ENCODE data around the gene P2RY2.

P2RY2 gene

GRCh38 chr11:73201888-73202780 lies 15.9 kb upstream of the P2RY2 start:
- TF ChIP-seq, protein P1, sequence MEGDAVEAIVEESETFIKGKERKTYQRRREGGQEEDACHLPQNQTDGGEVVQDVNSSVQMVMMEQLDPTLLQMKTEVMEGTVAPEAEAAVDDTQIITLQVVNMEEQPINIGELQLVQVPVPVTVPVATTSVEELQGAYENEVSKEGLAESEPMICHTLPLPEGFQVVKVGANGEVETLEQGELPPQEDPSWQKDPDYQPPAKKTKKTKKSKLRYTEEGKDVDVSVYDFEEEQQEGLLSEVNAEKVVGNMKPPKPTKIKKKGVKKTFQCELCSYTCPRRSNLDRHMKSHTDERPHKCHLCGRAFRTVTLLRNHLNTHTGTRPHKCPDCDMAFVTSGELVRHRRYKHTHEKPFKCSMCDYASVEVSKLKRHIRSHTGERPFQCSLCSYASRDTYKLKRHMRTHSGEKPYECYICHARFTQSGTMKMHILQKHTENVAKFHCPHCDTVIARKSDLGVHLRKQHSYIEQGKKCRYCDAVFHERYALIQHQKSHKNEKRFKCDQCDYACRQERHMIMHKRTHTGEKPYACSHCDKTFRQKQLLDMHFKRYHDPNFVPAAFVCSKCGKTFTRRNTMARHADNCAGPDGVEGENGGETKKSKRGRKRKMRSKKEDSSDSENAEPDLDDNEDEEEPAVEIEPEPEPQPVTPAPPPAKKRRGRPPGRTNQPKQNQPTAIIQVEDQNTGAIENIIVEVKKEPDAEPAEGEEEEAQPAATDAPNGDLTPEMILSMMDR (IDR thresholded peaks at IDR 0.05; ENCODE audit: low read depth, low read length) = no peak
- H3K4me3 ChIP-seq (ENCODE audit: low read depth, low read length) = no peak overlapping the region
- DNase-seq (ENCODE audit: low read depth, low spot score) = no peak
- in situ Hi-C loops (cut with HindIII; ENCODE audit: low sequenced_read_pairs) = no loop called here

- DNase-seq (ENCODE audit: low read depth, low spot score) = no peak
- in situ Hi-C loops (cut with HindIII; ENCODE audit: low sequenced_read_pairs) = no loop called here
- no peak overlapping the region for H3K4me3 ChIP-seq (ENCODE audit: low read depth, low read length)
- TF ChIP-seq, protein P1 (IDR thresholded peaks at IDR 0.05; ENCODE audit: low read depth, low read length) = no peak
Observed at GRCh38 chr11:73203322-73203721, 14.8 kb upstream of the P2RY2 start.

DNA sequence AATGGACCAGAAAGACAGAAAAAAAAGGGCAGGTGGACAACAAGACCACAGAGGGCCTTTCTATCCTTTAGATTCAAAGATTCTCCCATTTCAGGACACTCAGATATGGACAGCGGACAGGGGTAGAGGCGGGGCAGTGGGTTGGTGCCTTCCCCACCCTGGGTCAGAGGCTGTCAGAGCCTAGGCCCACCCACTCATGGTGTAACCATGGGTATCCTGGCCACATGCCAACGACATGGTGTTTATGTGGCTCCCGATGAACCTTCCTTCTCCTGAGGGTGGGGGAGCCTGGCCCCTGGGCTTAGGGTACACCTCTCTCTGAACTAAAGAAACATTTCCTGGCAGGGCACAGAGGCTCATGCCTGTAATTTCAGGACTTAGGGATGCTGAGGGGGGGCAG lies 14.3 kb upstream of the P2RY2 start:
- no peak overlapping the region for H3K4me3 ChIP-seq (ENCODE audit: low read depth, low read length)
- TF ChIP-seq, protein P1 (IDR thresholded peaks at IDR 0.05; ENCODE audit: low read depth, low read length) = no peak
- in situ Hi-C loops (cut with HindIII; ENCODE audit: low sequenced_read_pairs) = no loop called here

GRCh38 chr11:73204711-73205121 lies 13.4 kb upstream of the P2RY2 start:
- in situ Hi-C loops (cut with HindIII; ENCODE audit: low sequenced_read_pairs) = no loop called here
- DNase-seq (ENCODE audit: low read depth, low spot score) = no peak
- TF ChIP-seq, protein P1 (IDR thresholded peaks at IDR 0.05; ENCODE audit: low read depth, low read length) = no peak
- H3K4me3 ChIP-seq (ENCODE audit: low read depth, low read length) = no peak overlapping the region

More for the DNA sequence above, 14.3 kb upstream of the P2RY2 start:
- no peak for DNase-seq (ENCODE audit: low read depth, low spot score)

- DNase-seq (ENCODE audit: low read depth, low spot score) = no peak
- in situ Hi-C loops (cut with HindIII; ENCODE audit: low sequenced_read_pairs) = no loop called here
- TF ChIP-seq, protein P1 (IDR thresholded peaks at IDR 0.05; ENCODE audit: low read depth, low read length) = no peak
- H3K4me3 ChIP-seq (ENCODE audit: low read depth, low read length) = no peak overlapping the region
Observed at GRCh38 chr11:73205661-73206343, 12.3 kb upstream of the P2RY2 start.

GRCh38 chr11:73206801-73207200 lies 11.3 kb upstream of the P2RY2 start:
- DNase-seq (ENCODE audit: low read depth, low spot score) = no peak
- H3K4me3 ChIP-seq (ENCODE audit: low read depth, low read length) = no peak overlapping the region
- in situ Hi-C loops (cut with HindIII; ENCODE audit: low sequenced_read_pairs) = no loop called here
- TF ChIP-seq, protein P1 (IDR thresholded peaks at IDR 0.05; ENCODE audit: low read depth, low read length) = no peak
